Keratinocyte (primary cell): ENCODE measurements around the gene LSAMP. TPM values are rescaled to one million over a fixed set of nuclear protein-coding genes. Genes with fewer than 3 reads are reported as not detected.

ENCODE experiments used
- DNase-seq: peaks from one replicate; pipeline ENCODE4 v3.0.0-alpha.2; 2011; ENCODE audit warnings: low read depth, missing footprints, low spot score
- FAIRE-seq: peaks from 2 replicates; lab custom pipeline; 2011; peaks lifted over from hg19 to GRCh38; lab: Jason Lieb, UNC
- H2AFZ ChIP-seq: 2 replicates; pipeline ENCODE4 v1.6.0; 2012; ENCODE audit warnings: low read length, control low read depth, inconsistent platforms; ENCODE audit not compliant: control insufficient read depth
- H3K27ac ChIP-seq: 2 replicates; pipeline ENCODE4 v1.5.1; 2011; ENCODE audit warnings: low read length; ENCODE audit not compliant: control insufficient read depth, insufficient read depth
- H3K27me3 ChIP-seq: 3 replicates; pipeline ENCODE4 v1.6.0; 2011; ENCODE audit warnings: low read length; ENCODE audit not compliant: control insufficient read depth, insufficient read depth; ENCODE audit errors: extremely low read depth
- H3K36me3 ChIP-seq, 2 experiments: 2 replicates in 1 of 2; 3 replicates in 1 of 2; pipeline ENCODE4 v1.5.1; 2011; ENCODE audit warnings: low read length in 2 of 2, mild to moderate bottlenecking in 1 of 2; ENCODE audit not compliant: control insufficient read depth in 2 of 2, insufficient read depth in 2 of 2; ENCODE audit errors: extremely low read depth in 1 of 2
- H3K4me1 ChIP-seq: 3 replicates; pipeline ENCODE4 v1.5.1; 2011; ENCODE audit warnings: low read length; ENCODE audit not compliant: control insufficient read depth, insufficient read depth; ENCODE audit errors: extremely low read depth
- H3K4me2 ChIP-seq: 3 replicates; pipeline ENCODE4 v1.6.0; 2011; ENCODE audit warnings: low read depth, low read length; ENCODE audit not compliant: control insufficient read depth, insufficient read depth; ENCODE audit errors: extremely low read depth
- H3K4me3 ChIP-seq, 3 experiments: fragments of 200-600 bp in 1 of 3; sonication (generic) in 1 of 3; 2 replicates in 2 of 3; 3 replicates in 1 of 3; pipeline ENCODE4 v1.5.1; 2011 to 2016; ENCODE audit warnings: low read length in 3 of 3, mild to moderate bottlenecking in 3 of 3, control low read depth in 2 of 3, inconsistent platforms in 1 of 3, low read depth in 1 of 3, mixed read lengths in 1 of 3, mixed run types in 1 of 3, moderate library complexity in 1 of 3; ENCODE audit not compliant: control insufficient read depth in 2 of 3, insufficient read depth in 2 of 3; ENCODE audit errors: extremely low read depth in 1 of 3
- H3K79me2 ChIP-seq: 2 replicates; pipeline ENCODE4 v1.6.0; 2012; ENCODE audit warnings: low read length; ENCODE audit not compliant: control insufficient read depth, insufficient read depth
- H3K9ac ChIP-seq: 3 replicates; pipeline ENCODE4 v1.6.0; 2011; ENCODE audit warnings: low read length; ENCODE audit not compliant: control insufficient read depth, insufficient read depth; ENCODE audit errors: extremely low read depth
- H3K9me1 ChIP-seq: 3 replicates; pipeline ENCODE4 v1.6.0; 2011; ENCODE audit warnings: low read length; ENCODE audit not compliant: control insufficient read depth, insufficient read depth; ENCODE audit errors: extremely low read depth
- H3K9me3 ChIP-seq: 2 replicates; pipeline ENCODE4 v1.5.1; 2012; ENCODE audit warnings: low read depth, low read length; ENCODE audit not compliant: control insufficient read depth
- H4K20me1 ChIP-seq: 3 replicates; pipeline ENCODE4 v1.6.0; 2011; ENCODE audit warnings: low read length; ENCODE audit not compliant: control insufficient read depth, insufficient read depth; ENCODE audit errors: extremely low read depth
- CTCF ChIP-seq, 3 experiments: IDR thresholded peaks in 1 of 3; conservative IDR thresholded peaks in 1 of 3; optimal IDR thresholded peaks in 1 of 3; 2 replicates in 2 of 3; 3 replicates in 1 of 3; pipeline versions ENCODE3 to v1.5.1; 2011; ENCODE audit warnings: low read length in 3 of 3, mild to moderate bottlenecking in 3 of 3, moderate library complexity in 2 of 3, control low read depth in 1 of 3, inconsistent platforms in 1 of 3; ENCODE audit not compliant: insufficient read depth in 2 of 3; ENCODE audit errors: extremely low read depth in 1 of 3
- EZH2 ChIP-seq: IDR thresholded peaks from one replicate; pipeline ENCODE4 v1.6.1; 2012; ENCODE audit warnings: inconsistent platforms, mild to moderate bottlenecking, low read length, moderate library complexity
- dilution Hi-C: fragments of 300-500 bp; cut with MboI; formaldehyde crosslinking; loops from one replicate; pipeline ENCODE4 v1.7.0; 2020; ENCODE audit warnings: low sequenced_read_pairs; ENCODE audit not compliant: extremely low pct_ligation_motif_present
- polyA plus RNA-seq, 5 experiments: library from polyadenylated mRNA; depleted of rRNA in 3 of 5; stranded (reverse) in 3 of 5; stranded (forward) in 1 of 5; unstranded in 1 of 5; fragments of >200 nt; gene quantifications; 1 replicate in 1 of 5; 2 replicates in 3 of 5; 3 replicates in 1 of 5; pipeline versions ENCODE4 v1.2.1 to v1.2.3, GENCODE V29; 2011 to 2012; ENCODE audit warnings: missing spikeins in 2 of 5, low read depth in 1 of 5, low replicate concordance in 1 of 5

Gene LSAMP
- polyA plus RNA-seq, 1 donor (not counting 4 experiments of a cell fraction or from before 2014, with no cell fraction given): 0.12 TPM

GRCh38 chr3:116179091-116179490, 266.2 kb downstream of the LSAMP start:
- H3K9me1 ChIP-seq: no peaks in the 10 kb centered on the region
- H3K79me2 ChIP-seq: no peaks in the 10 kb centered on the region
- H3K27me3 ChIP-seq: no peaks in the 10 kb centered on the region
- TF ChIP-seq EZH2: no peak
- no peak for TF ChIP-seq CTCF (optimal IDR thresholded peaks at IDR 0.05 in 1 of 3, IDR thresholded peaks at IDR 0.05 in 1 of 3, conservative IDR thresholded peaks at IDR 0.05 in 1 of 3; ENCODE audit: extremely low read depth in 1 of 3, insufficient read depth in 2 of 3, low read length in 3 of 3)
- no peak overlapping the region for H3K4me3 ChIP-seq
- no peak overlapping the region for H3K9ac ChIP-seq
- no peak for FAIRE-seq
- no peak for DNase-seq
- no peaks in the 10 kb centered on the region for H3K4me1 ChIP-seq
- no peaks in the 10 kb centered on the region for H3K9me3 ChIP-seq
- dilution Hi-C loops: no loop called here
- no peaks in the 10 kb centered on the region for H4K20me1 ChIP-seq
- H3K36me3 ChIP-seq: no peaks in the 10 kb centered on the region
- H3K27ac ChIP-seq: no peak overlapping the region
- no peak overlapping the region for H3K4me2 ChIP-seq
- no peak overlapping the region for H2AFZ ChIP-seq

- no peaks in the 10 kb centered on the region for H4K20me1 ChIP-seq
- no peak overlapping the region for H3K4me2 ChIP-seq
- no peak overlapping the region for H2AFZ ChIP-seq
- no peaks in the 10 kb centered on the region for H3K4me1 ChIP-seq
- no peaks in the 10 kb centered on the region for H3K27me3 ChIP-seq
- DNase-seq: no peak
- H3K36me3 ChIP-seq: no peaks in the 10 kb centered on the region
- TF ChIP-seq EZH2: no peak
- no peak for TF ChIP-seq CTCF (optimal IDR thresholded peaks at IDR 0.05 in 1 of 3, IDR thresholded peaks at IDR 0.05 in 1 of 3, conservative IDR thresholded peaks at IDR 0.05 in 1 of 3; ENCODE audit: extremely low read depth in 1 of 3, insufficient read depth in 2 of 3, low read length in 3 of 3)
- dilution Hi-C loops: no loop called here
- H3K4me3 ChIP-seq: no peak overlapping the region
- H3K27ac ChIP-seq: no peak overlapping the region
- no peaks in the 10 kb centered on the region for H3K79me2 ChIP-seq
- no peak for FAIRE-seq
- no peak overlapping the region for H3K9ac ChIP-seq
- no peaks in the 10 kb centered on the region for H3K9me1 ChIP-seq
- no peaks in the 10 kb centered on the region for H3K9me3 ChIP-seq
Observed at GRCh38 chr3:116176974-116177555, 268.2 kb downstream of the LSAMP start.
